Ovary (tissue), 7 donors: ENCODE data around the gene CCR5AS.

Experiments
- DNase-seq, 5 donors: peaks; one replicate each; pipeline ENCODE4 v3.0.0-alpha.2; 2019 to 2020
- H3K27ac ChIP-seq, 2 donors: fragments of 200-600 bp; one replicate each; pipeline versions ENCODE4 v1.5.1 to v1.8.0; 2019 to 2022
- H3K27me3 ChIP-seq: fragments of 200-600 bp; one replicate; pipeline ENCODE4 v1.8.0; 2022
- H3K36me3 ChIP-seq: fragments of 200-600 bp; sonication (generic); one replicate; pipeline ENCODE4 v1.5.1; 2019
- H3K4me1 ChIP-seq: one replicate; pipeline ENCODE4 v1.8.1; 2013; ENCODE audit warnings: mild to moderate bottlenecking, moderate library complexity; ENCODE audit not compliant: insufficient read depth
- H3K4me3 ChIP-seq: fragments of 200-600 bp; sonication (generic); one replicate; pipeline ENCODE4 v1.5.1; 2017
- H3K9me3 ChIP-seq, 2 donors: fragments of 200-600 bp in 1 of 2; sonication (generic) in 1 of 2; one replicate each; pipeline versions ENCODE4 v1.5.1 to v1.8.1; 2013 to 2019; ENCODE audit warnings: mild to moderate bottlenecking in 1 of 2, moderate library complexity in 1 of 2
- EP300 ChIP-seq: sonication (generic); formaldehyde crosslinking; IDR thresholded peaks from one replicate; pipeline ENCODE4 v1.6.1; 2017; ENCODE audit warnings: antibody characterized with exemption
- POLR2A ChIP-seq: fragments of 450-650 bp; IDR thresholded peaks from one replicate; pipeline ENCODE4 v1.6.1; 2017; ENCODE audit warnings: antibody characterized with exemption, mild to moderate bottlenecking, moderate library complexity
- WGBS, 3 donors: extraction: QIAGEN DNeasy Blood & Tissue Kit in 1 of 3; methylation state at CpG; one replicate each; pipeline versions ENCODE4 v1.1.5 to v1.1.7; 2013 to 2017; 5-methylcytosine and 5-hydroxymethylcytosine counted together
- intact Hi-C, 4 donors: fragments of 100-400 bp; cut with DNase I; formaldehyde crosslinking; loops; one replicate each; pipeline versions ENCODE4 v1.11.0 to v1.15.1; 2022 to 2023
- TF ChIP-seq, protein P1 (sequence below), 3 donors: fragments of 450-650 bp in 2 of 3; fragments of 200-600 bp in 1 of 3; IDR thresholded peaks; one replicate each; pipeline versions ENCODE4 v1.5.1 to v1.8.0; 2016 to 2022; ENCODE audit warnings: antibody characterized with exemption in 3 of 3, mild to moderate bottlenecking in 1 of 3
- donor health status: DM: no; HTN: no; CAD: no; lungs with moderate emphysema.
- donor health status: DM: no; HTN: no; CAD: no.
- donor health status: Bipolar disorder and iron deficiency.
- donor health status: DM: no; HTN: no; CAD: no.
- donor health status: DM: yes; HTN: yes; CAD: no.

Gene CCR5AS

GRCh38 chr3:46356909-46357308 lies 50.0 kb downstream of the CCR5AS start:
- intact Hi-C loops = no loop called here
- H3K4me3 ChIP-seq = no peak overlapping the region
- no peaks in the 10 kb centered on the region for H3K36me3 ChIP-seq
- no peaks in the 10 kb centered on the region for H3K4me1 ChIP-seq
- H3K27me3 ChIP-seq = no peaks in the 10 kb centered on the region
- H3K27ac ChIP-seq = no peak overlapping the region
- 60 to 75% (median 62%) methylated on average over 4 of the region's 4 CpGs for WGBS, 3 donors
- H3K9me3 ChIP-seq = no peaks in the 10 kb centered on the region
- TF ChIP-seq, protein P1, sequence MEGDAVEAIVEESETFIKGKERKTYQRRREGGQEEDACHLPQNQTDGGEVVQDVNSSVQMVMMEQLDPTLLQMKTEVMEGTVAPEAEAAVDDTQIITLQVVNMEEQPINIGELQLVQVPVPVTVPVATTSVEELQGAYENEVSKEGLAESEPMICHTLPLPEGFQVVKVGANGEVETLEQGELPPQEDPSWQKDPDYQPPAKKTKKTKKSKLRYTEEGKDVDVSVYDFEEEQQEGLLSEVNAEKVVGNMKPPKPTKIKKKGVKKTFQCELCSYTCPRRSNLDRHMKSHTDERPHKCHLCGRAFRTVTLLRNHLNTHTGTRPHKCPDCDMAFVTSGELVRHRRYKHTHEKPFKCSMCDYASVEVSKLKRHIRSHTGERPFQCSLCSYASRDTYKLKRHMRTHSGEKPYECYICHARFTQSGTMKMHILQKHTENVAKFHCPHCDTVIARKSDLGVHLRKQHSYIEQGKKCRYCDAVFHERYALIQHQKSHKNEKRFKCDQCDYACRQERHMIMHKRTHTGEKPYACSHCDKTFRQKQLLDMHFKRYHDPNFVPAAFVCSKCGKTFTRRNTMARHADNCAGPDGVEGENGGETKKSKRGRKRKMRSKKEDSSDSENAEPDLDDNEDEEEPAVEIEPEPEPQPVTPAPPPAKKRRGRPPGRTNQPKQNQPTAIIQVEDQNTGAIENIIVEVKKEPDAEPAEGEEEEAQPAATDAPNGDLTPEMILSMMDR (IDR thresholded peaks at IDR 0.05) = no peak
- TF ChIP-seq EP300 (no peak), POLR2A (no peak)
- DNase-seq = no peak

DNA sequence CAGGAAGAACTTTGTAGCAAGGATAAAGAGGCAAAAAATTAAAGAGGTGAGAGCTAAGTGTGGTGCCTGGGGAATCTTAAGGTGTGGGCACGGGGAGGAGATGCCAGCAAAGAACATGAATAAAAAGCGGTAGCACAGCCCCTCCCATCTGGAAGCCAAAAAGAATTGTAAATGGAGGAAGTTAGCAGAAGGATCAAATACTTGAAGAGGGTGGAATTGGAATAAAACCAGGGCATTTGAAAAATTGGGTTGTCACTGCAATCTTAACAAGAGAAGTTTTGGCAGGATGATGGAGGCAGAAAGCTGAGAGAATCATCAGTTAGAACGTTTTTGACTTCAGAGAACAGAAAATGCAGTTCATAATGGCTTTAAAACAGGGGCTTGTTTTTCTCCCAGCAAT lies 50.6 kb downstream of the CCR5AS start:
- intact Hi-C loops = no loop called here

DNA sequence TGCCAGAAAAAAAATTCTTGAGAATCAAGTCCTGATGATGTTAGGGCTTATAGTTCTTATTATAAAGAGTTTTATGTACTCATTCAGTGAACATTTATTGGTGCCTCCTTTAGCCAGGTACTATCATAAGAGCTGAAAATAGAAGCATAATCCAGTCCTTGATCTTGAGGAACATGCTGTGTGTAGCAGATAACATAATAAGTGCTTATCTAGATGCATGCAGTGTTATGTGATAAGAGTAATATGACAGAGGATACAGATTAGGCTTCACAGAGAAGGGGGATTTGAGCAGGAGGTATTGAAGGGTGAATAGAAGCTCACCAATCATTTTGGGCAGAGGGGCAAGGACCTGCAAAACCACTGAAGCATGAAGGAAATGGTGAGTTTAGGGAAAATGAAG lies 51.9 kb downstream of the CCR5AS start:
- DNase-seq = no peak
- intact Hi-C loops = no loop called here
- no peak overlapping the region for H3K27ac ChIP-seq
- H3K9me3 ChIP-seq = no peaks in the 10 kb centered on the region
- TF ChIP-seq, protein P1 (IDR thresholded peaks at IDR 0.05) = no peak
- TF ChIP-seq POLR2A (no peak), EP300 (no peak)
- H3K4me3 ChIP-seq = no peak overlapping the region
- H3K27me3 ChIP-seq = no peaks in the 10 kb centered on the region
- H3K4me1 ChIP-seq = no peaks in the 10 kb centered on the region
- no peaks in the 10 kb centered on the region for H3K36me3 ChIP-seq

More for the DNA sequence above, 50.6 kb downstream of the CCR5AS start:
- Histone ChIP-seq H3K4me1 (no peaks in the 10 kb centered on the region), H3K27me3 (no peaks in the 10 kb centered on the region), H3K4me3 (no peak overlapping the region), H3K36me3 (no peaks in the 10 kb centered on the region), H3K27ac (no peak overlapping the region), H3K9me3 (no peaks in the 10 kb centered on the region)
- TF ChIP-seq POLR2A = no peak
- TF ChIP-seq, protein P1 (IDR thresholded peaks at IDR 0.05) = no peak
- TF ChIP-seq EP300 = no peak
- no peak for DNase-seq
- 52 to 56% (median 54%) methylated on average over 3 of the region's 3 CpGs for WGBS, 3 donors

- Histone ChIP-seq H3K4me3 (no peak overlapping the region), H3K27me3 (no peaks in the 10 kb centered on the region), H3K27ac (no peak overlapping the region), H3K36me3 (no peaks in the 10 kb centered on the region), H3K4me1 (no peaks in the 10 kb centered on the region), H3K9me3 (no peaks in the 10 kb centered on the region)
- intact Hi-C loops = no loop called here
- TF ChIP-seq, protein P1 (IDR thresholded peaks at IDR 0.05) = no peak
- TF ChIP-seq EP300 (no peak), POLR2A (no peak)
- no peak for DNase-seq
- 31 to 44% (median 36%) methylated on average over 1 of the region's 1 CpG for WGBS, 3 donors
Observed at GRCh38 chr3:46354478-46354877, 52.4 kb downstream of the CCR5AS start.
